Measurements from ENCODE around the gene CNTF. TPM values are rescaled to one million over a fixed set of nuclear protein-coding genes. Genes with fewer than 3 reads are reported as not detected.

Gene CNTF
- total RNA-seq, 2 donors from 2014 or later: 4.1 to 5.5 TPM

GRCh38 chr11:58645854-58646253, 23.4 kb downstream of the CNTF start:
- H3K4me1 Mint-ChIP-seq: peaks cover 10% of the 10 kb centered on the region
- no peaks in the 10 kb centered on the region for H3K36me3 Mint-ChIP-seq (ENCODE audit: low read depth)
- H3K4me3 Mint-ChIP-seq: no peak overlapping the region
- no peak for ATAC-seq (replicated peaks)
- H3K9me3 Mint-ChIP-seq: no peaks in the 10 kb centered on the region
- no peaks in the 10 kb centered on the region for H3K27me3 Mint-ChIP-seq
- no peak overlapping the region for H3K27ac Mint-ChIP-seq

GRCh38 chr11:58647141-58647699, 24.8 kb downstream of the CNTF start:
- no peaks in the 10 kb centered on the region for H3K9me3 Mint-ChIP-seq
- no peak overlapping the region for H3K4me3 Mint-ChIP-seq
- no peaks in the 10 kb centered on the region for H3K27me3 Mint-ChIP-seq
- peaks cover 5% of the 10 kb centered on the region for H3K4me1 Mint-ChIP-seq
- no peaks in the 10 kb centered on the region for H3K36me3 Mint-ChIP-seq (ENCODE audit: low read depth)
- H3K27ac Mint-ChIP-seq: no peak overlapping the region
- ATAC-seq (replicated peaks): no peak

GRCh38 chr11:58647866-58648265, 25.4 kb downstream of the CNTF start:
- Mint-ChIP-seq H3K27me3 (no peaks in the 10 kb centered on the region), H3K4me3 (no peak overlapping the region), H3K27ac (no peak overlapping the region), H3K9me3 (no peaks in the 10 kb centered on the region), H3K4me1 (peaks cover 5% of the 10 kb centered on the region), H3K36me3 (ENCODE audit: low read depth) (no peaks in the 10 kb centered on the region)
- no peak for ATAC-seq (replicated peaks)

- Mint-ChIP-seq H3K36me3 (ENCODE audit: low read depth) (no peaks in the 10 kb centered on the region), H3K4me3 (no peak overlapping the region), H3K27ac (no peak overlapping the region), H3K27me3 (no peaks in the 10 kb centered on the region), H3K9me3 (no peaks in the 10 kb centered on the region), H3K4me1 (peaks cover 10% of the 10 kb centered on the region)
- ATAC-seq (replicated peaks): no peak
These were observed 27.2 kb downstream of the CNTF start for GRCh38 chr11:58649623-58650022.

GRCh38 chr11:58650496-58650895, 28.0 kb downstream of the CNTF start:
- Mint-ChIP-seq H3K36me3 (ENCODE audit: low read depth) (no peaks in the 10 kb centered on the region), H3K4me1 (peaks cover 10% of the 10 kb centered on the region), H3K9me3 (no peaks in the 10 kb centered on the region), H3K27ac (no peak overlapping the region), H3K27me3 (no peaks in the 10 kb centered on the region), H3K4me3 (no peak overlapping the region)
- no peak for ATAC-seq (replicated peaks)

GRCh38 chr11:58652726-58653280, 30.3 kb downstream of the CNTF start:
- no peak overlapping the region for H3K4me3 Mint-ChIP-seq

GRCh38 chr11:58654079-58654907, 31.8 kb downstream of the CNTF start:
- ATAC-seq (replicated peaks): peak; percentile 85
- Mint-ChIP-seq H3K9me3 (no peaks in the 10 kb centered on the region), H3K4me1 (peaks cover 5% of the 10 kb centered on the region), H3K27ac (peak overlapping the region; percentile 12), H3K36me3 (ENCODE audit: low read depth) (no peaks in the 10 kb centered on the region), H3K4me3 (peak overlapping the region; percentile 2), H3K27me3 (no peaks in the 10 kb centered on the region)

More at GRCh38 chr11:58652726-58653280, 30.3 kb downstream of the CNTF start:
- H3K27me3 Mint-ChIP-seq: no peaks in the 10 kb centered on the region
- no peak for ATAC-seq (replicated peaks)
- peaks cover 7% of the 10 kb centered on the region for H3K4me1 Mint-ChIP-seq
- H3K36me3 Mint-ChIP-seq (ENCODE audit: low read depth): no peaks in the 10 kb centered on the region
- H3K27ac Mint-ChIP-seq: no peak overlapping the region
- no peaks in the 10 kb centered on the region for H3K9me3 Mint-ChIP-seq

GRCh38 chr11:58654908-58655296, 32.4 kb downstream of the CNTF start:
- ATAC-seq (replicated peaks): peak; percentile 90
- Mint-ChIP-seq H3K4me1 (peaks cover 5% of the 10 kb centered on the region), H3K27me3 (no peaks in the 10 kb centered on the region), H3K27ac (peak overlapping the region; percentile 12), H3K36me3 (ENCODE audit: low read depth) (no peaks in the 10 kb centered on the region), H3K4me3 (peak overlapping the region; percentile 2), H3K9me3 (no peaks in the 10 kb centered on the region)

GRCh38 chr11:58656348-58656747, 33.9 kb downstream of the CNTF start:
- no peak overlapping the region for H3K4me3 Mint-ChIP-seq
- peaks cover 5% of the 10 kb centered on the region for H3K4me1 Mint-ChIP-seq
- H3K36me3 Mint-ChIP-seq (ENCODE audit: low read depth): no peaks in the 10 kb centered on the region
- no peak for ATAC-seq (replicated peaks)
- H3K27ac Mint-ChIP-seq: no peak overlapping the region
- no peaks in the 10 kb centered on the region for H3K9me3 Mint-ChIP-seq
- H3K27me3 Mint-ChIP-seq: no peaks in the 10 kb centered on the region

GRCh38 chr11:58658623-58659022, 36.2 kb downstream of the CNTF start:
- no peaks in the 10 kb centered on the region for H3K36me3 Mint-ChIP-seq (ENCODE audit: low read depth)
- no peaks in the 10 kb centered on the region for H3K9me3 Mint-ChIP-seq

GRCh38 chr11:58659404-58659803, 36.9 kb downstream of the CNTF start:
- peak; percentile 47 for ATAC-seq (replicated peaks)
- H3K27ac Mint-ChIP-seq: no peak overlapping the region

More at GRCh38 chr11:58658623-58659022, 36.2 kb downstream of the CNTF start:
- no peak overlapping the region for H3K27ac Mint-ChIP-seq
- no peak for ATAC-seq (replicated peaks)
- H3K27me3 Mint-ChIP-seq: peaks cover 18% of the 10 kb centered on the region
- no peak overlapping the region for H3K4me3 Mint-ChIP-seq
- peaks cover 5% of the 10 kb centered on the region for H3K4me1 Mint-ChIP-seq

GRCh38 chr11:58659910-58660570, 37.6 kb downstream of the CNTF start:
- Mint-ChIP-seq H3K9me3 (no peaks in the 10 kb centered on the region), H3K36me3 (ENCODE audit: low read depth) (no peaks in the 10 kb centered on the region), H3K27ac (no peak overlapping the region), H3K4me1 (no peaks in the 10 kb centered on the region), H3K27me3 (peaks cover 27% of the 10 kb centered on the region), H3K4me3 (no peak overlapping the region)
- no peak for ATAC-seq (replicated peaks)

More at GRCh38 chr11:58659404-58659803, 36.9 kb downstream of the CNTF start:
- Mint-ChIP-seq H3K36me3 (ENCODE audit: low read depth) (no peaks in the 10 kb centered on the region), H3K4me1 (peaks cover 3% of the 10 kb centered on the region), H3K9me3 (no peaks in the 10 kb centered on the region), H3K27me3 (peaks cover 25% of the 10 kb centered on the region), H3K4me3 (no peak overlapping the region)

- ATAC-seq (replicated peaks): no peak
- no peaks in the 10 kb centered on the region for H3K4me1 Mint-ChIP-seq
- no peaks in the 10 kb centered on the region for H3K36me3 Mint-ChIP-seq (ENCODE audit: low read depth)
- H3K27me3 Mint-ChIP-seq: no peaks in the 10 kb centered on the region
- H3K9me3 Mint-ChIP-seq: no peaks in the 10 kb centered on the region
- no peak overlapping the region for H3K27ac Mint-ChIP-seq
- H3K4me3 Mint-ChIP-seq: no peak overlapping the region
These were observed 49.6 kb downstream of the CNTF start for GRCh38 chr11:58671983-58672633.

- Mint-ChIP-seq H3K27ac (no peak overlapping the region), H3K27me3 (peaks cover 10% of the 10 kb centered on the region), H3K9me3 (no peaks in the 10 kb centered on the region), H3K4me1 (no peaks in the 10 kb centered on the region), H3K36me3 (ENCODE audit: low read depth) (no peaks in the 10 kb centered on the region), H3K4me3 (no peak overlapping the region)
- ATAC-seq (replicated peaks): no peak
These were observed 52.1 kb downstream of the CNTF start for GRCh38 chr11:58674609-58675008.

All from activated T-helper 17 cell treated with anti-CD3 and anti-CD28 coated beads, Interleukin-2, amount 50 U/mL, for 72 hours (primary cell).